GM23338 (cell line): ENCODE results near the gene GRIN2A. TPM values are rescaled to one million over a fixed set of nuclear protein-coding genes. Genes with fewer than 3 reads are reported as not detected.

ENCODE experiments used
- ATAC-seq: fragments of 200-7000 bp; cut with Tn5 transposase; 3 replicates; pipeline ENCODE4 v1.9.1; 2020
- DNase-seq: peaks from one replicate; pipeline ENCODE4 v3.0.0-alpha.2; 2015; ENCODE audit warnings: low spot score
- H2AFZ ChIP-seq: fragments of 200-600 bp; sonication (generic); 2 replicates; pipeline ENCODE4 v1.8.0; 2016; ENCODE audit warnings: antibody characterized with exemption, mild to moderate bottlenecking, moderate library complexity
- H3F3A ChIP-seq: fragments of 200-600 bp; sonication (generic); replicated peaks from 2 replicates; pipeline ENCODE4 v1.8.0; 2017; ENCODE audit warnings: antibody characterized with exemption, mixed run types, low read depth
- H3K27ac ChIP-seq: fragments of 200-600 bp; sonication (generic); 2 replicates; pipeline ENCODE4 v1.6.1; 2016; ENCODE audit warnings: low read depth
- H3K27me3 ChIP-seq: fragments of 200-600 bp; sonication (generic); 2 replicates; pipeline ENCODE4 v1.8.0; 2016; ENCODE audit warnings: mild to moderate bottlenecking, mixed run types, moderate library complexity; ENCODE audit not compliant: insufficient read depth
- H3K36me3 ChIP-seq: fragments of 200-600 bp; sonication (generic); 2 replicates; pipeline ENCODE4 v1.8.0; 2016; ENCODE audit warnings: mild to moderate bottlenecking; ENCODE audit not compliant: insufficient read depth
- H3K4me1 ChIP-seq: fragments of 200-600 bp; sonication (generic); 2 replicates; pipeline ENCODE4 v1.8.0; 2016; ENCODE audit warnings: mild to moderate bottlenecking, moderate library complexity; ENCODE audit not compliant: insufficient read depth
- H3K4me2 ChIP-seq: fragments of 200-600 bp; sonication (generic); 2 replicates; pipeline ENCODE4 v1.7.1; 2017; ENCODE audit warnings: mixed run types
- H3K4me3 ChIP-seq: fragments of 200-600 bp; sonication (generic); 2 replicates; pipeline ENCODE4 v1.6.1; 2016; ENCODE audit warnings: mixed run types
- H3K79me2 ChIP-seq: fragments of 200-600 bp; sonication (generic); replicated peaks from 2 replicates; pipeline ENCODE4 v1.8.0; 2017; ENCODE audit warnings: mild to moderate bottlenecking; ENCODE audit not compliant: insufficient read depth
- H3K9me2 ChIP-seq: fragments of 200-600 bp; sonication (generic); 2 replicates; pipeline ENCODE4 v1.8.0; 2017; ENCODE audit not compliant: insufficient read depth
- H4K20me1 ChIP-seq: fragments of 200-600 bp; sonication (generic); replicated peaks from 2 replicates; pipeline ENCODE4 v1.8.0; 2017; ENCODE audit warnings: mild to moderate bottlenecking; ENCODE audit not compliant: insufficient read depth
- H3K27ac Mint-ChIP-seq: 2 replicates; pipeline ENCODE4 v1.8.0; 2020; ENCODE audit warnings: inconsistent platforms, mild to moderate bottlenecking, moderate library complexity, mixed read lengths
- H3K27me3 Mint-ChIP-seq: 3 replicates; pipeline ENCODE4 v1.8.0; 2022; ENCODE audit warnings: low read depth, mild to moderate bottlenecking, moderate library complexity, mixed read lengths, inconsistent platforms; ENCODE audit not compliant: insufficient read depth, poor library complexity
- H3K36me3 Mint-ChIP-seq: 3 replicates; pipeline ENCODE4 v1.8.0; 2021; ENCODE audit warnings: low read depth, mild to moderate bottlenecking, inconsistent platforms, moderate library complexity, mixed read lengths
- H3K4me1 Mint-ChIP-seq: 3 replicates; pipeline ENCODE4 v1.8.0; 2020; ENCODE audit warnings: mild to moderate bottlenecking, inconsistent platforms, mixed read lengths
- H3K4me3 Mint-ChIP-seq: 3 replicates; pipeline ENCODE4 v1.8.0; 2021; ENCODE audit warnings: moderate library complexity, mild to moderate bottlenecking, inconsistent platforms, mixed read lengths
- H3K9me3 Mint-ChIP-seq: 3 replicates; pipeline ENCODE4 v1.8.0; 2020; ENCODE audit warnings: moderate library complexity, mild to moderate bottlenecking, inconsistent platforms, mixed read lengths
- CREB1 ChIP-seq: fragments of 250-450 bp; sonication (Bioruptor Pico); IDR thresholded peaks from 2 replicates; pipeline ENCODE4 v1.5.0; 2020; ENCODE audit warnings: low read depth, mild to moderate bottlenecking, moderate library complexity
- EZH2 ChIP-seq: fragments of 200-600 bp; sonication (generic); IDR thresholded peaks from one replicate; pipeline ENCODE4 v1.8.0; 2017; ENCODE audit warnings: antibody characterized with exemption, mild to moderate bottlenecking, low read depth; ENCODE audit not compliant: unreplicated experiment
- EZH2phosphoT487 ChIP-seq: fragments of 200-600 bp; sonication (generic); IDR thresholded peaks from one replicate; pipeline ENCODE4 v1.8.1; 2018; ENCODE audit warnings: antibody characterized with exemption; ENCODE audit not compliant: unreplicated experiment
- JUNB ChIP-seq: IDR thresholded peaks from one replicate; pipeline ENCODE4 v1.6.1; 2016; ENCODE audit warnings: antibody characterized with exemption; ENCODE audit not compliant: unreplicated experiment
- NANOG ChIP-seq: IDR thresholded peaks from 2 replicates; pipeline ENCODE4 v1.6.1; 2016; ENCODE audit warnings: antibody characterized with exemption, borderline replicate concordance
- POLR2AphosphoS5 ChIP-seq: IDR thresholded peaks from 2 replicates; pipeline ENCODE4 v1.6.1; 2016; ENCODE audit warnings: antibody characterized with exemption, low read depth
- STAT1 ChIP-seq: IDR thresholded peaks from one replicate; pipeline ENCODE4 v1.6.1; 2016; ENCODE audit warnings: antibody characterized with exemption; ENCODE audit not compliant: unreplicated experiment
- polyA plus RNA-seq: library from polyadenylated mRNA; unstranded; fragments of >200 nt; fragmentation: Nextera tagmentation; extraction: Ambion mirVana; gene quantifications from 2 replicates; pipeline ENCODE4 v1.2.1, GENCODE V29; 2016
- total RNA-seq: library from RNA; depleted of rRNA; stranded (reverse); fragments of >200 nt; shearing (Covaris generic); gene quantifications from 2 replicates; pipeline ENCODE4 v1.2.3, GENCODE V29; 2014
- TF ChIP-seq, protein P1 (sequence below), 2 experiments: fragments of 200-600 bp in 1 of 2; sonication (generic) in 1 of 2; conservative IDR thresholded peaks; 2 replicates each; pipeline versions ENCODE4 v1.5.1 to v1.6.1; 2016 to 2017; ENCODE audit warnings: antibody characterized with exemption in 2 of 2, low read depth in 2 of 2, mild to moderate bottlenecking in 2 of 2, moderate library complexity in 1 of 2
- TF ChIP-seq, protein P2 (sequence below): IDR thresholded peaks from one replicate; pipeline ENCODE4 v1.6.1; 2018; ENCODE audit warnings: antibody characterized with exemption; ENCODE audit not compliant: unreplicated experiment
- TF ChIP-seq, protein P3 (sequence below): IDR thresholded peaks from 2 replicates; pipeline ENCODE4 v1.6.1; 2016; ENCODE audit warnings: antibody characterized with exemption

GRIN2A gene
- total and polyA plus RNA-seq, 2 experiments from 2014 or later, result 0.89 to 5.1 TPM

DNA sequence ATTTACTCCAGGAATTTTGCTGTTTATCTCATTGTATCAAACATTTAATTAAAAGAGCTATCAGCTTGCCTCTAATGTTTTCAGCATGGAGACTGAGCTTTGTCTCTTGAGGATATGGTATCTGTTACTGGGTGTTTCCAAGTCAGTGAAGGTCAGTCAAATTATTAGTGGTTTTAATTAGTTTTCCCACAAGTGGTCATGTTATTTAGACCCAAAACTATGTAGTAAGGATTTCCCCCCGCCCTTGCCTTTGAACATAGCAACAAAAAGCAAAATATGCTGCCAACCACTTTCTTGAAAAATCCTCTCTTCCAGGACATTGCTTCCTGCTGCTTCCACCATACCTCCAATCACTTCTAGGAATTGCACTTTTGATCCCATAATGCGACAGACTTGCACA lies 355.6 kb downstream of the GRIN2A start (continued):
- TF ChIP-seq EZH2, result no peak
- no peak for TF ChIP-seq STAT1
- TF ChIP-seq POLR2AphosphoS5, result no peak
- TF ChIP-seq NANOG, result no peak
- TF ChIP-seq, protein P1, sequence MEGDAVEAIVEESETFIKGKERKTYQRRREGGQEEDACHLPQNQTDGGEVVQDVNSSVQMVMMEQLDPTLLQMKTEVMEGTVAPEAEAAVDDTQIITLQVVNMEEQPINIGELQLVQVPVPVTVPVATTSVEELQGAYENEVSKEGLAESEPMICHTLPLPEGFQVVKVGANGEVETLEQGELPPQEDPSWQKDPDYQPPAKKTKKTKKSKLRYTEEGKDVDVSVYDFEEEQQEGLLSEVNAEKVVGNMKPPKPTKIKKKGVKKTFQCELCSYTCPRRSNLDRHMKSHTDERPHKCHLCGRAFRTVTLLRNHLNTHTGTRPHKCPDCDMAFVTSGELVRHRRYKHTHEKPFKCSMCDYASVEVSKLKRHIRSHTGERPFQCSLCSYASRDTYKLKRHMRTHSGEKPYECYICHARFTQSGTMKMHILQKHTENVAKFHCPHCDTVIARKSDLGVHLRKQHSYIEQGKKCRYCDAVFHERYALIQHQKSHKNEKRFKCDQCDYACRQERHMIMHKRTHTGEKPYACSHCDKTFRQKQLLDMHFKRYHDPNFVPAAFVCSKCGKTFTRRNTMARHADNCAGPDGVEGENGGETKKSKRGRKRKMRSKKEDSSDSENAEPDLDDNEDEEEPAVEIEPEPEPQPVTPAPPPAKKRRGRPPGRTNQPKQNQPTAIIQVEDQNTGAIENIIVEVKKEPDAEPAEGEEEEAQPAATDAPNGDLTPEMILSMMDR (conservative IDR thresholded peaks at IDR 0.05; ENCODE audit: low read depth in 2 of 2), result no peak
- no peak for TF ChIP-seq EZH2phosphoT487
- no peak for TF ChIP-seq CREB1 (CRISPR knock-in tag)
- TF ChIP-seq, protein P2, sequence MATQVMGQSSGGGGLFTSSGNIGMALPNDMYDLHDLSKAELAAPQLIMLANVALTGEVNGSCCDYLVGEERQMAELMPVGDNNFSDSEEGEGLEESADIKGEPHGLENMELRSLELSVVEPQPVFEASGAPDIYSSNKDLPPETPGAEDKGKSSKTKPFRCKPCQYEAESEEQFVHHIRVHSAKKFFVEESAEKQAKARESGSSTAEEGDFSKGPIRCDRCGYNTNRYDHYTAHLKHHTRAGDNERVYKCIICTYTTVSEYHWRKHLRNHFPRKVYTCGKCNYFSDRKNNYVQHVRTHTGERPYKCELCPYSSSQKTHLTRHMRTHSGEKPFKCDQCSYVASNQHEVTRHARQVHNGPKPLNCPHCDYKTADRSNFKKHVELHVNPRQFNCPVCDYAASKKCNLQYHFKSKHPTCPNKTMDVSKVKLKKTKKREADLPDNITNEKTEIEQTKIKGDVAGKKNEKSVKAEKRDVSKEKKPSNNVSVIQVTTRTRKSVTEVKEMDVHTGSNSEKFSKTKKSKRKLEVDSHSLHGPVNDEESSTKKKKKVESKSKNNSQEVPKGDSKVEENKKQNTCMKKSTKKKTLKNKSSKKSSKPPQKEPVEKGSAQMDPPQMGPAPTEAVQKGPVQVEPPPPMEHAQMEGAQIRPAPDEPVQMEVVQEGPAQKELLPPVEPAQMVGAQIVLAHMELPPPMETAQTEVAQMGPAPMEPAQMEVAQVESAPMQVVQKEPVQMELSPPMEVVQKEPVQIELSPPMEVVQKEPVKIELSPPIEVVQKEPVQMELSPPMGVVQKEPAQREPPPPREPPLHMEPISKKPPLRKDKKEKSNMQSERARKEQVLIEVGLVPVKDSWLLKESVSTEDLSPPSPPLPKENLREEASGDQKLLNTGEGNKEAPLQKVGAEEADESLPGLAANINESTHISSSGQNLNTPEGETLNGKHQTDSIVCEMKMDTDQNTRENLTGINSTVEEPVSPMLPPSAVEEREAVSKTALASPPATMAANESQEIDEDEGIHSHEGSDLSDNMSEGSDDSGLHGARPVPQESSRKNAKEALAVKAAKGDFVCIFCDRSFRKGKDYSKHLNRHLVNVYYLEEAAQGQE, result no peak

DNA sequence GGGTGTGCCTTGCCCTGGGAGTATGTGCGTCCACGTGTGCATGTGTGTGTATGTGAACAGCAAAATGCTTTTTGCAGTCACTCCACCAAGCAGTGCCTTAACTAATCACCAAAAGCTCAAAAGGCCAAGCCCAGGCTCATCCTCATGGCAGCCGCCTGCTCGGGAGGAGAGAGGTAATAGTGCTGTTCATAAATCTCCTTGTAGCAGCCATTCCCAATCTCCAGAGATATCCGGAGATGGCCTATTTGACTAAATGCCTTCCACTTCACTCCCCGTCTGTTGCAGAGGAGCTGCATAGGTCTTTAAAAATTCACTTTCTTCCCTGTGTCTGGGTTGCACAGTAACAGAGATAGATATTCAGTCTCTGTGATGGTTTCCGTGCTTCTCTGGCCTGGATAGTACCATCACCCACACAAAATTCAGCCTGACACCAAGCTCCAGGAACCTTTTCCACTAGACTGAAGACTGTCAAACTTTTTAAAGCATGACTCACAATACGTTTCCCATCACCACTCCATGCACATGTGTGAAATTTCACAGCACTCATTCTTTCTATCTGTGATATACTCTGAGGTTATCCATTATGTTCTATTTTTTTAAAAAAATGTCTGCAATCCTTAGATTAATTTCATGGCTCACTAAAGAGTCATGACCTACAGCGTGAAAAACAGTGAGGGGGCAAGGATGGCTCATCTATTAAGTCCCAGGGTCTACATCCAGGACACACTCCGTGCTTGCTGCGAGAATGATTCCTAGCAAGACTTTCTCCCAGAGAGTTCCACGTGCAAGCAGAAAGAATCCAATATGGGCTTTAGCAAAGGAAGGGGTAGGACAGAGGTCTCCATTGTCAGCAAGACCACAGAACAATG lies 357.8 kb downstream of the GRIN2A start:
- Histone ChIP-seq H3K36me3 (no peaks in the 10 kb centered on the region), H3K27ac (no peak overlapping the region), H3K79me2 (no peaks in the 10 kb centered on the region), H2AFZ (no peak overlapping the region), H3K9me2 (no peaks in the 10 kb centered on the region), H3K4me2 (no peak overlapping the region), H3K4me1 (peaks cover 39% of the 10 kb centered on the region), H3K4me3 (no peak overlapping the region), H3K27me3 (no peaks in the 10 kb centered on the region), H3F3A (no peaks in the 10 kb centered on the region), H4K20me1 (no peaks in the 10 kb centered on the region)
- Mint-ChIP-seq H3K27ac (no peak overlapping the region), H3K36me3 (no peaks in the 10 kb centered on the region), H3K27me3 (peaks cover 26% of the 10 kb centered on the region), H3K4me1 (peaks cover 54% of the 10 kb centered on the region), H3K9me3 (no peaks in the 10 kb centered on the region), H3K4me3 (no peak overlapping the region)
- DNase-seq, result no peak
- no peak for ATAC-seq
- TF ChIP-seq, protein P3, sequence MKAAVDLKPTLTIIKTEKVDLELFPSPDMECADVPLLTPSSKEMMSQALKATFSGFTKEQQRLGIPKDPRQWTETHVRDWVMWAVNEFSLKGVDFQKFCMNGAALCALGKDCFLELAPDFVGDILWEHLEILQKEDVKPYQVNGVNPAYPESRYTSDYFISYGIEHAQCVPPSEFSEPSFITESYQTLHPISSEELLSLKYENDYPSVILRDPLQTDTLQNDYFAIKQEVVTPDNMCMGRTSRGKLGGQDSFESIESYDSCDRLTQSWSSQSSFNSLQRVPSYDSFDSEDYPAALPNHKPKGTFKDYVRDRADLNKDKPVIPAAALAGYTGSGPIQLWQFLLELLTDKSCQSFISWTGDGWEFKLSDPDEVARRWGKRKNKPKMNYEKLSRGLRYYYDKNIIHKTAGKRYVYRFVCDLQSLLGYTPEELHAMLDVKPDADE, result no peak
- no peak for TF ChIP-seq EZH2phosphoT487
- no peak for TF ChIP-seq CREB1 (CRISPR knock-in tag)
- TF ChIP-seq NANOG, result no peak
- TF ChIP-seq POLR2AphosphoS5, result no peak
- TF ChIP-seq STAT1, result no peak
- TF ChIP-seq EZH2, result no peak
- TF ChIP-seq, protein P2, result no peak
- no peak for TF ChIP-seq JUNB
- TF ChIP-seq, protein P1 (conservative IDR thresholded peaks at IDR 0.05; ENCODE audit: low read depth in 2 of 2), result no peak
